Activated CD4-positive, alpha-beta memory T cell treated with anti-CD3 and anti-CD28 coated beads, Interleukin-2, amount 10 ng/mL, durations not matched to agents 7 days and 5 days (primary cell): ENCODE measurements around the gene WNK1. TPM values are rescaled to one million over a fixed set of nuclear protein-coding genes. Genes with fewer than 3 reads are reported as not detected.

Experiments used
- CTCF ChIA-PET: fragments of 350-600 bp; sonication (Branson Sonifier 250); formaldehyde crosslinking; loops from one replicate; lab custom pipeline; 2021; ENCODE audit warnings: antibody characterized with exemption, inconsistent platforms; lab: Charles Lee
- POLR2A ChIA-PET: fragments of 350-600 bp; sonication (Branson Sonifier 250); formaldehyde crosslinking; loops from one replicate; lab custom pipeline; 2021; ENCODE audit warnings: antibody characterized with exemption; lab: Charles Lee
- DNase-seq: peaks from one replicate; pipeline ENCODE4 v3.0.0-alpha.2; 2020
- H3K27ac Mint-ChIP-seq: one replicate; pipeline ENCODE4 v1.8.0; 2021; ENCODE audit warnings: mild to moderate bottlenecking, mixed read lengths
- H3K27me3 Mint-ChIP-seq: one replicate; pipeline ENCODE4 v1.8.0; 2021; ENCODE audit warnings: mixed read lengths
- H3K36me3 Mint-ChIP-seq: one replicate; pipeline ENCODE4 v1.8.0; 2021; ENCODE audit warnings: low read depth, mixed read lengths
- H3K4me1 Mint-ChIP-seq: one replicate; pipeline ENCODE4 v1.8.0; 2021; ENCODE audit warnings: mixed read lengths
- H3K4me3 Mint-ChIP-seq: one replicate; pipeline ENCODE4 v1.8.0; 2021; ENCODE audit warnings: mild to moderate bottlenecking, mixed read lengths
- H3K9me3 Mint-ChIP-seq: one replicate; pipeline ENCODE4 v1.8.0; 2021; ENCODE audit warnings: mixed read lengths
- total RNA-seq, 2 experiments: library from RNA; stranded (reverse); gene quantifications; one replicate each; pipeline ENCODE4 v1.2.3, GENCODE V29; 2021

Gene WNK1
- total RNA-seq, 2 experiments from 2014 or later: 154 to 180 TPM

GRCh38 chr12:896031-896430 is 143.7 kb downstream of the WNK1 start:
- Mint-ChIP-seq H3K9me3 (no peaks in the 10 kb centered on the region), H3K36me3 (peaks cover 50% of the 10 kb centered on the region), H3K4me1 (no peaks in the 10 kb centered on the region), H3K27ac (no peak overlapping the region), H3K27me3 (no peaks in the 10 kb centered on the region), H3K4me3 (no peak overlapping the region)
- DNase-seq: no peak
- CTCF ChIA-PET: no interaction called here
- POLR2A ChIA-PET: interaction anchor here (1.4 kb wide), 1 partner anchor 10 kb away, joined by 7 read pairs; no protein-coding TSS in a partner anchor

- no peak for DNase-seq
- Mint-ChIP-seq H3K4me1 (no peaks in the 10 kb centered on the region), H3K27ac (no peak overlapping the region), H3K9me3 (no peaks in the 10 kb centered on the region), H3K36me3 (peaks cover 59% of the 10 kb centered on the region), H3K27me3 (no peaks in the 10 kb centered on the region), H3K4me3 (no peak overlapping the region)
- CTCF ChIA-PET: no interaction called here
- POLR2A ChIA-PET: interaction anchor here (1.4 kb wide), 1 partner anchor 8 kb away, joined by 7 read pairs; no protein-coding TSS in a partner anchor
Observed at GRCh38 chr12:897386-897785, 145.0 kb downstream of the WNK1 start.

GRCh38 chr12:902581-902980 is 150.2 kb downstream of the WNK1 start:
- Mint-ChIP-seq H3K27me3 (no peaks in the 10 kb centered on the region), H3K9me3 (no peaks in the 10 kb centered on the region), H3K27ac (no peak overlapping the region), H3K4me3 (no peak overlapping the region), H3K4me1 (peaks cover 30% of the 10 kb centered on the region), H3K36me3 (peaks cover 78% of the 10 kb centered on the region)
- POLR2A ChIA-PET: no interaction called here
- DNase-seq: no peak
- CTCF ChIA-PET: no interaction called here

- CTCF ChIA-PET: no interaction called here
- Mint-ChIP-seq H3K27me3 (no peaks in the 10 kb centered on the region), H3K4me1 (peaks cover 30% of the 10 kb centered on the region), H3K4me3 (no peak overlapping the region), H3K9me3 (no peaks in the 10 kb centered on the region), H3K27ac (no peak overlapping the region), H3K36me3 (peaks cover 78% of the 10 kb centered on the region)
- POLR2A ChIA-PET: no interaction called here
- no peak for DNase-seq
Observed at GRCh38 chr12:903055-903454, 150.7 kb downstream of the WNK1 start.

- POLR2A ChIA-PET: no interaction called here
- H3K36me3 Mint-ChIP-seq: peaks cover 80% of the 10 kb centered on the region
Observed at GRCh38 chr12:904010-904414, 151.6 kb downstream of the WNK1 start.

GRCh38 chr12:905261-906031 is 153.1 kb downstream of the WNK1 start:
- peak; percentile 29 for DNase-seq
- H3K4me3 Mint-ChIP-seq: peak overlapping the region; percentile 2
- H3K27ac Mint-ChIP-seq: peak overlapping the region; percentile 62
- H3K9me3 Mint-ChIP-seq: no peaks in the 10 kb centered on the region
- H3K36me3 Mint-ChIP-seq: peaks cover 83% of the 10 kb centered on the region
- peaks cover 30% of the 10 kb centered on the region for H3K4me1 Mint-ChIP-seq
- CTCF ChIA-PET: interaction anchor here (0.6 to 1.8 kb wide), 6 partner anchors 18 to 677 kb away, joined by 3 to 10 read pairs (median 3); partner anchors contain the start of gene RAD52
- POLR2A ChIA-PET: interaction anchor here (0.9 to 2.5 kb wide), 5 partner anchors 9 to 154 kb away, joined by 3 to 7 read pairs (median 4); partner anchors contain the start of gene RAD52
- H3K27me3 Mint-ChIP-seq: no peaks in the 10 kb centered on the region

More at GRCh38 chr12:904010-904414, 151.6 kb downstream of the WNK1 start:
- Mint-ChIP-seq H3K27ac (no peak overlapping the region), H3K4me1 (peaks cover 30% of the 10 kb centered on the region), H3K4me3 (no peak overlapping the region), H3K27me3 (no peaks in the 10 kb centered on the region), H3K9me3 (no peaks in the 10 kb centered on the region)
- DNase-seq: no peak
- CTCF ChIA-PET: interaction anchor here (1.7 kb wide), 1 partner anchor 189 kb away, joined by 5 read pairs; no protein-coding TSS in a partner anchor

- peak overlapping the region; percentile 62 for H3K27ac Mint-ChIP-seq
- H3K9me3 Mint-ChIP-seq: no peaks in the 10 kb centered on the region
- CTCF ChIA-PET: interaction anchor here (1.0 to 1.8 kb wide), 4 partner anchors 19 to 337 kb away, joined by 3 to 10 read pairs (median 3); partner anchors contain the start of gene RAD52
- DNase-seq: no peak
- no peak overlapping the region for H3K4me3 Mint-ChIP-seq
- POLR2A ChIA-PET: interaction anchor here (0.9 to 2.5 kb wide), 5 partner anchors 9 to 155 kb away, joined by 3 to 7 read pairs (median 4); partner anchors contain the start of gene RAD52
- peaks cover 30% of the 10 kb centered on the region for H3K4me1 Mint-ChIP-seq
- no peaks in the 10 kb centered on the region for H3K27me3 Mint-ChIP-seq
- peaks cover 80% of the 10 kb centered on the region for H3K36me3 Mint-ChIP-seq
Observed at GRCh38 chr12:906062-906585, 153.7 kb downstream of the WNK1 start.

GRCh38 chr12:907413-908185 is 155.2 kb downstream of the WNK1 start:
- no peaks in the 10 kb centered on the region for H3K27me3 Mint-ChIP-seq
- H3K4me1 Mint-ChIP-seq: peaks cover 30% of the 10 kb centered on the region
- no peak for DNase-seq
- POLR2A ChIA-PET: no interaction called here
- no peak overlapping the region for H3K4me3 Mint-ChIP-seq
- H3K27ac Mint-ChIP-seq: no peak overlapping the region
- H3K9me3 Mint-ChIP-seq: no peaks in the 10 kb centered on the region
- peaks cover 77% of the 10 kb centered on the region for H3K36me3 Mint-ChIP-seq
- CTCF ChIA-PET: no interaction called here

GRCh38 chr12:909861-910260 is 157.5 kb downstream of the WNK1 start:
- DNase-seq: no peak
- ChIA-PET CTCF (no interaction called here), POLR2A (interaction anchor here (1.4 kb wide), 1 partner anchor 40 kb away, joined by 3 read pairs; the partner anchor contains the start of gene RAD52)
- Mint-ChIP-seq H3K4me3 (no peak overlapping the region), H3K27ac (no peak overlapping the region), H3K27me3 (no peaks in the 10 kb centered on the region), H3K36me3 (peaks cover 80% of the 10 kb centered on the region), H3K4me1 (peaks cover 25% of the 10 kb centered on the region), H3K9me3 (no peaks in the 10 kb centered on the region)

- POLR2A ChIA-PET: no interaction called here
- Mint-ChIP-seq H3K27me3 (no peaks in the 10 kb centered on the region), H3K9me3 (no peaks in the 10 kb centered on the region), H3K4me3 (no peak overlapping the region), H3K27ac (no peak overlapping the region), H3K4me1 (peaks cover 26% of the 10 kb centered on the region), H3K36me3 (peaks cover 81% of the 10 kb centered on the region)
- CTCF ChIA-PET: no interaction called here
- DNase-seq: no peak
Observed at GRCh38 chr12:910416-910815, 158.0 kb downstream of the WNK1 start.

- Mint-ChIP-seq H3K4me3 (no peak overlapping the region), H3K9me3 (no peaks in the 10 kb centered on the region), H3K36me3 (peaks cover 74% of the 10 kb centered on the region), H3K4me1 (peaks cover 20% of the 10 kb centered on the region), H3K27me3 (no peaks in the 10 kb centered on the region), H3K27ac (no peak overlapping the region)
- DNase-seq: no peak
- POLR2A ChIA-PET: no interaction called here
- CTCF ChIA-PET: no interaction called here
Observed at GRCh38 chr12:911191-911826, 158.9 kb downstream of the WNK1 start.

- H3K4me1 Mint-ChIP-seq: peaks cover 22% of the 10 kb centered on the region
- no peaks in the 10 kb centered on the region for H3K9me3 Mint-ChIP-seq
- no peaks in the 10 kb centered on the region for H3K27me3 Mint-ChIP-seq
- no peak overlapping the region for H3K27ac Mint-ChIP-seq
- ChIA-PET POLR2A (interaction anchor here (0.6 kb wide), 1 partner anchor 169 kb away, joined by 3 read pairs; no protein-coding TSS in a partner anchor), CTCF (no interaction called here)
- no peak overlapping the region for H3K4me3 Mint-ChIP-seq
- H3K36me3 Mint-ChIP-seq: peaks cover 74% of the 10 kb centered on the region
- DNase-seq: no peak
Observed at GRCh38 chr12:912466-913235, 160.3 kb downstream of the WNK1 start.
